ENCODE results near the gene KCNH4. TPM values are rescaled to one million over a fixed set of nuclear protein-coding genes. Genes with fewer than 3 reads are reported as not detected.

KCNH4 gene
- total and polyA plus RNA-seq, 9 of the 15 experiments (the other 6 are each of a cell fraction or from before 2014, with no cell fraction given): 0.10 to 1.8 (median 0.50) TPM

GRCh38 chr17:42183741-42184711 lies 3.1 kb upstream of the KCNH4 start (continued):
- TF ChIP-seq MXD1 (CRISPR knock-in tag; IDR thresholded peaks at IDR 0.05; ENCODE audit: borderline replicate concordance, poor library complexity, severe bottlenecking): no peak
- TF ChIP-seq CREB3 (tag; conservative IDR thresholded peaks at IDR 0.05; ENCODE audit: low read depth): no peak
- no peak for TF ChIP-seq CCAR2 (IDR thresholded peaks at IDR 0.05; ENCODE audit: low read depth, low read length)
- no peak for TF ChIP-seq POLR2AphosphoS2 (IDR thresholded peaks at IDR 0.05; ENCODE audit: low read length)
- no peak for TF ChIP-seq RBM15 (IDR thresholded peaks at IDR 0.05; ENCODE audit: insufficient read depth, low read length)
- TF ChIP-seq FOXJ2 (tag; IDR thresholded peaks at IDR 0.05): no peak
- TF ChIP-seq TSHZ1 (CRISPR knock-in tag; IDR thresholded peaks at IDR 0.05): no peak
- no peak for TF ChIP-seq SMAD3 (CRISPR knock-in tag; conservative IDR thresholded peaks at IDR 0.05)
- no peak for TF ChIP-seq SIRT6 (IDR thresholded peaks at IDR 0.05; ENCODE audit: low read depth, low read length)
- TF ChIP-seq ZBTB40 (IDR thresholded peaks at IDR 0.05): no peak
- TF ChIP-seq ZBTB40 (CRISPR knock-in tag; IDR thresholded peaks at IDR 0.05): no peak
- no peak for TF ChIP-seq MCM7 (IDR thresholded peaks at IDR 0.05)

All from K562 (cell line).